Liver (tissue), 3 donors: ENCODE results near the gene SWI5.

Source experiments
- ATF3 ChIP-seq: IDR thresholded peaks from 2 replicates; pipeline ENCODE4 v1.6.1; 2016; ENCODE audit warnings: antibody characterized with exemption
- CTCF ChIP-seq: fragments of 150-350 bp; IDR thresholded peaks from 2 replicates; pipeline ENCODE4 v1.5.1; 2017; ENCODE audit warnings: improper control_type of control experiment, low read depth, low read length; ENCODE audit not compliant: missing input control
- EGR1 ChIP-seq, 2 donors: IDR thresholded peaks; 2 replicates each; pipeline ENCODE4 v1.6.1; 2016 to 2018; ENCODE audit warnings: antibody characterized with exemption in 2 of 2, low read depth in 2 of 2
- MAX ChIP-seq: IDR thresholded peaks from 2 replicates; pipeline ENCODE4 v1.6.1; 2016; ENCODE audit warnings: antibody characterized with exemption
- SP1 ChIP-seq: IDR thresholded peaks from 2 replicates; pipeline ENCODE4 v1.6.1; 2018; ENCODE audit warnings: antibody characterized with exemption, mild to moderate bottlenecking
- donor health status: healthy.
- donor health status: healthy.

GRCh38 chr9:128337936-128338335 is 61.9 kb downstream of the SWI5 start:
- TF ChIP-seq CTCF (no peak), SP1 (no peak), EGR1 (IDR thresholded peaks at IDR 0.05; ENCODE audit: low read depth in 2 of 2) (no peak), ATF3 (no peak), MAX (no peak)
